Subcutaneous abdominal adipose tissue (tissue), 5 donors: ENCODE results near the gene ACAN.

Experiments
- H3K27ac ChIP-seq: one replicate; pipeline ENCODE4 v1.7.0; 2013; ENCODE audit warnings: low read depth, mild to moderate bottlenecking, inconsistent platforms, low read length, moderate library complexity
- H3K27me3 ChIP-seq, 5 donors: one replicate each; pipeline ENCODE4 v1.7.0; 2013; ENCODE audit warnings: low read length in 5 of 5, inconsistent platforms in 1 of 5; ENCODE audit not compliant: control insufficient read depth in 5 of 5, insufficient read depth in 4 of 5
- H3K36me3 ChIP-seq, 5 donors: one replicate each; pipeline ENCODE4 v1.7.0; 2013; ENCODE audit warnings: low read length in 5 of 5; ENCODE audit not compliant: control insufficient read depth in 5 of 5, insufficient read depth in 5 of 5
- H3K4me1 ChIP-seq, 5 donors: one replicate each; pipeline ENCODE4 v1.7.0; 2013; ENCODE audit warnings: low read length in 5 of 5, mild to moderate bottlenecking in 3 of 5, moderate library complexity in 1 of 5; ENCODE audit not compliant: control insufficient read depth in 5 of 5, insufficient read depth in 5 of 5
- H3K4me3 ChIP-seq, 5 donors: one replicate each; pipeline ENCODE4 v1.7.0; 2013; ENCODE audit warnings: low read length in 5 of 5, low read depth in 1 of 5
- H3K9ac ChIP-seq, 5 donors: one replicate each; pipeline ENCODE4 v1.7.0; 2013; ENCODE audit warnings: low read length in 5 of 5, mild to moderate bottlenecking in 4 of 5, moderate library complexity in 3 of 5
- H3K9me3 ChIP-seq, 5 donors: one replicate each; pipeline ENCODE4 v1.7.0; 2013; ENCODE audit warnings: low read length in 5 of 5; ENCODE audit not compliant: control insufficient read depth in 5 of 5
- donor health status: healthy.
- donor health status: healthy.
- donor health status: healthy.
- donor health status: healthy.
- donor health status: healthy.

The ACAN gene

DNA sequence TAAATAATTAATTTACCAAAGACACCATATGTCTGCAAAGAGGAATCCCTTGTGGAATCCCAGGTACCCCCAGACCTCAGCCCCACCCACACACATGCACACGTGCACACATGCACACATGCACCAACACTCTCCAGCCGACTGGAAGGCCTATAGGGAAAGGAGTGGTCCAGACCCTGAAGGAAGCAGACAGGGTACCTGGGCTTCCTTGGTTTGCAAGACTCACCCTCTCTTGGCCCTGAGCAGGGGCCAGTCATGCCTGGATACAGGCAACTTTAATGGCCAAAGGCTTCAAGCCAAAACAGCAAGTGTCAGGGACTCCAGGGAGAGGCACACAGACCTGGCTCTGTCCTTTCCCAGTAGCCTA, 101.0 kb downstream of the ACAN start:
- no peak overlapping the region for H3K9ac ChIP-seq
- no peaks in the 10 kb centered on the region for H3K9me3 ChIP-seq
- H3K36me3 ChIP-seq = peaks cover 0 to 69% (median 41%) of the 10 kb centered on the region in 5 donors
- no peak overlapping the region for H3K4me3 ChIP-seq
- H3K4me1 ChIP-seq = peaks cover 5 to 27% (median 16%) of the 10 kb centered on the region in 5 donors
- H3K27me3 ChIP-seq = no peaks in the 10 kb centered on the region
- no peak overlapping the region for H3K27ac ChIP-seq

DNA sequence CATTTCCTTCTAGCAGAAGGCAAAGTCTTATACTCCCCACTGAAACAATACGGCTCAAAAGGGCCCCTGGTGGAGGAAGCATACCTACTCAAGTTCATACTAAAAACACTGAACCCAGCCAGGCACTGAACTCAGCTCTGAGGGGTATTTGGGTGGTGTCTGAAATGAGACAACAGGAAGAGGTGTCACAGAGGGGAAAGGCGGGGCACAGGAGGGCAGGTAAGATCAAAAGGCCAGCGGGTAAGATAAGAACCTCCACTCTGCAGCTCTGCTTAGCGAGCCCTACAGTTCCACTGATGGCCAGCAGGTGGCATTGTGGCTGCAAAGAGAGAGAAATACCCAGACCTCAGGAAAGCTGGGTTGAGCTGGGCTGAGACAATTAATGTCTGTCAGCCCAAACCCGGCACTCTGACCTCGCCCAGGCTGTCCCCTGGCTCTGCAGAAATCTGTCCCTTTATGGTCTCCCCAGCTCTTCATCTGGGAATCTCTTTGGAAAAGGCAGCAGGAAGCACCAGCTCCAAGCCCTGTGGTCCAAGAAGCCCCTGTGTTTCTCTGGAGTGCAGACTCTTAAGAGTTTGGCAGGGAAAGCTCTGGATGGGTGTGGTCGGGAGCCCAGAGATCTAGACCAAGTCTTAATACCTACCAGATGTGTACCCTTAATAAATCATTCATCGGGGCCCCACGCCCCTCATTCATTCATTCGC, 101.5 kb downstream of the ACAN start:
- Histone ChIP-seq H3K4me3 (no peak overlapping the region), H3K9ac (no peak overlapping the region), H3K36me3 (peaks cover 0 to 70% (median 47%) of the 10 kb centered on the region in 5 donors), H3K9me3 (no peaks in the 10 kb centered on the region), H3K27me3 (no peaks in the 10 kb centered on the region), H3K27ac (no peak overlapping the region), H3K4me1 (peaks cover 8 to 32% (median 21%) of the 10 kb centered on the region in 5 donors)

DNA sequence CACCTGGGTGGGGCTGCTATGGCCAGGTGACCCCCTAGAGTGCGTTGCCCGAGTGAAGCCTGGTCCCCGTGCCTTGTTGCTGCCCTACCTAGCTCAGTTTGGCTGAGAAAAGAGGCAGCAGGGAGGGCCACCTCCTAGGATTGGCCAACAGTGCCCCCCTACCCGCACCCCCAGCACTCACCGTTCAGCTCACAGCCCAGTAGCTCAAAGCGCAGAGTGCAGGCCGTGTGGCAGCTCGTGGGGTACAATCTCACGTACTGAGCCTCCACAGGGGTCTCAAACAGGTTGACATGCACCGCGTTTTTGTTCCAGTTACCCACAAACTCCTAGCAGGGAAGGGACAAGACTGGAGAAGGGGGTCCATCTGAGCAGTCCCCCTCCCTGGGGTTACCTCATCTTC, 102.3 kb downstream of the ACAN start:
- Histone ChIP-seq H3K4me3 (no peak overlapping the region), H3K9ac (no peak overlapping the region), H3K27me3 (no peaks in the 10 kb centered on the region), H3K27ac (no peak overlapping the region), H3K9me3 (no peaks in the 10 kb centered on the region), H3K4me1 (peaks cover 8 to 36% (median 29%) of the 10 kb centered on the region in 5 donors), H3K36me3 (peaks cover 0 to 65% (median 44%) of the 10 kb centered on the region in 5 donors)

DNA sequence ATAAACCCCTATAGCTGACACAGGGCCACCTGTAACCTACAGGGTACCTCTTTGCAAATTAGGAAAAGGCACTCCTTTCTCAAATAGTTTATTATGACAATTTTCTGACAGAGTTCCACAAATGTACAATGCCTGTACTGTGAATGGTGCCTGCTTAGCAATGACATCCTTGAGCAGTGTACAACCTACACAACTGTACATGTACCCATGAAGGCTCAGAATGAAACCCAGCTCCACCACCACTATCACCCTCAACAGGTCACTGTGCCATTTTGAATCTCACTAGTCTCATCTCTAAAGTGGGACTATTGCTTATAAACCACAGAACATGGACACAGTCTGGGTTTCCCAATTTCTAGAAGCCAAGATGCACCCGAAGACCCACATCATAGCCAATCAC, 102.9 kb downstream of the ACAN start:
- peaks cover 4 to 38% (median 34%) of the 10 kb centered on the region in 5 donors for H3K4me1 ChIP-seq
- H3K27ac ChIP-seq = no peak overlapping the region
- no peak overlapping the region for H3K9ac ChIP-seq
- H3K4me3 ChIP-seq = no peak overlapping the region
- no peaks in the 10 kb centered on the region for H3K9me3 ChIP-seq
- peaks cover 0 to 59% (median 41%) of the 10 kb centered on the region in 5 donors for H3K36me3 ChIP-seq
- no peaks in the 10 kb centered on the region for H3K27me3 ChIP-seq

DNA sequence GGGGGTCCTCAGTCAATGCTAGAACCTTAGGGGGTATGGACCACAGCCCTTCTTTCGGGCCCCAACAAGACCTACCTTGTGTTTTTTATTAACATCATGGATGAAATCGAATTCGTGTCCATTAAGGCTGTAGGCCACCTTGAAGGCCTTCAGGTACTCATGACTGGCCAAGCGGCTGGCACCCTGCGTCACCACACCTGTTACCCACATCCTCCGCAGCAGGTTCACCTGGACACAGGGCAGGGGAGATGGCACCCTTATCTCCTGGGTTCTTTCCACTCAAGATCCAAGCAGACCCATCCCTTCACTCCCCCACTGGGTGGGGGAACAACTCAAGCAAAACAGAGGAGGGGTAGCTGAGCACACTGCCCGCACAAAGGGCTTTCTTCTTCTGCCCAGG, 103.3 kb downstream of the ACAN start:
- Histone ChIP-seq H3K27ac (no peak overlapping the region), H3K4me3 (no peak overlapping the region), H3K9ac (no peak overlapping the region), H3K4me1 (peaks cover 4 to 42% (median 36%) of the 10 kb centered on the region in 5 donors), H3K36me3 (peaks cover 0 to 55% (median 37%) of the 10 kb centered on the region in 5 donors), H3K9me3 (no peaks in the 10 kb centered on the region), H3K27me3 (no peaks in the 10 kb centered on the region)

DNA sequence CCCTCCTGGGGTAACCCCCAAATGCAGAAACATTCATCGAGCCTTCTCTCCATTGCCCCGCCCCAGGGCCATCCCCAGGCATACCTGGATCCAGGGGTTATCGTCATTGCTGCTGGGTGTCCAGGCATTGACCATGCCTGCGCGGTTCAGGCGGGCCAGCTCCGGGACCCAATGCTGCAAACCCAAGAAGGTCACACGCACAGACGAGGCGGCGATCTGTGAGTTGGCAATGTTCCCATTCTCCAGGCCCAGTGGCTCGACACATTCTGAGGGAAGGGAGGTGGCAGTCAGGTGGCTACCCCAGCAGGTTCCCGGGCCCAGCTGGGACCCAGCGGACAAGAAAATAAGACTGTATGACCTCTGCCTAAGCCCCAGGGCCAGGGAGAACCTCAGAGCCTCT, 103.9 kb downstream of the ACAN start:
- peaks cover 0 to 50% (median 33%) of the 10 kb centered on the region in 5 donors for H3K36me3 ChIP-seq
- no peak overlapping the region for H3K4me3 ChIP-seq
- no peaks in the 10 kb centered on the region for H3K9me3 ChIP-seq
- H3K27ac ChIP-seq = no peak overlapping the region
- H3K9ac ChIP-seq = no peak overlapping the region
- peaks cover 6 to 48% (median 42%) of the 10 kb centered on the region in 5 donors for H3K4me1 ChIP-seq
- no peaks in the 10 kb centered on the region for H3K27me3 ChIP-seq

DNA sequence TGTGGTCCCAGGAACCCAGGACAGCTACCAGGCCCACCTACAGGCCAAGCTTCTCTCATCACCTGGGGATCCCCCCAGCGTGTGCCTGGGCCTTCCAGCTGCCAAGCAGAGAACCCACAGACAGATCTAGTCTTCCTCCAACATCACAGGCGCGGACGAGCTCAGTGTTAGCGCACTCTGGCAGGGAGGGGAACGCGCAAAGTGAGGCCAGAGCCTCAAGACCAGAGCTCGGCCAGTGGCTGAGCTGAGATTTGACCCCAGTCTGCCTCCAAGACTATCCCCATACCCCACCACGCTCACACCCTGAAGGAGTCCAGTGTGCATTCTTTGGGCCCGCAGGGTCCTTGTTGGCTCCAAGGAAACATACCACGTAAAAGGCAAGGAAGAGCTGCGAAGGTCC, 104.9 kb downstream of the ACAN start:
- no peak overlapping the region for H3K9ac ChIP-seq
- H3K27me3 ChIP-seq = no peaks in the 10 kb centered on the region
- peaks cover 6 to 58% (median 48%) of the 10 kb centered on the region in 5 donors for H3K4me1 ChIP-seq
- peaks cover 0 to 41% (median 23%) of the 10 kb centered on the region in 5 donors for H3K36me3 ChIP-seq
- no peaks in the 10 kb centered on the region for H3K9me3 ChIP-seq
- H3K27ac ChIP-seq = no peak overlapping the region
- H3K4me3 ChIP-seq = no peak overlapping the region

DNA sequence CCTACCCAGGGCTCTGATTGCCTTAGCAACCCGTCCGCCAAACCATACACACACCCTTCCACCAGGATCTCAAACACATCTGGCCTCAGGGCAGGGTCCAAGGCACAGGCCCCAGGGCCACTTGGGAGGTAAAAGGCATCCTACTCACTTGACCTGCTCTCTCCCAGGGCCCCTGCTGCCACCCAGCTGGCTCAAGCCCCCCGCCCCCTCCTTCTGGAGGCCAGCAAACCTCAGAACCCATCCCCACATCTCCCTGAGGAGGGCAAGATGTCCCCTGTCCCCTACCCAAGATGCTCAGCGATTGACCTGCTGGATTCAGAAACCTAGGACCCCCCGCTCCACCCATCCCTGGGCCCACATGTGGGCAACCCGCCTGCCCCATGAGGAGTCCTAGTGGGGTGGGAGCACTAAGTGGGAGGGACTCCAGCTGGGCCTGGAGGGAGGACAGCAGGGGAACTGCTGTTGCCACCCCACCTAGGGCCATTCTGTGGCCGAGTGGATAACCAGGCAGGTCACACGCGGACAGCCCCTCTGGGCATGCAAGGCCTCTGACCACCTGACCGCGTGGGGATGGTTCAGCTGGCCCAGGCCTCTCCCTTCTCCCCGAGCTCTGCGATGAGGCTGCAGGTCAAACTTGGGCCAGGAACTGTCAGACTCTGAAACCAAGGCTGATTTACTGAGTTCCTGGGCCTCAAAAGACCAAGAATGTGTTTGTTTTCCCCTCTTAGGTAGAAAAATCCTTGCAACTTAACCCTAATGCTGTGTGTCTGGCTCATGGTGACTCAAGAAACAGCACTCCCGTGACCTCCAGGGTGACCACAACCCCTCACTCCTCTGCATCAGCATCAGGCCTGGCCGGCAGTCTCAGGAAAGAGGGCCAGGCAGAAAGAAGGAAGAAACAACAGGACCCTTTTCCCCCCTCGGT, 105.7 kb downstream of the ACAN start:
- Histone ChIP-seq H3K9ac (peak overlapping the region in 2 of 5 donors; percentile 26 to 31), H3K9me3 (no peaks in the 10 kb centered on the region), H3K27me3 (no peaks in the 10 kb centered on the region), H3K36me3 (peaks cover 0 to 33% (median 23%) of the 10 kb centered on the region in 5 donors), H3K4me1 (peaks cover 6 to 65% (median 52%) of the 10 kb centered on the region in 5 donors), H3K4me3 (no peak overlapping the region), H3K27ac (no peak overlapping the region)

DNA sequence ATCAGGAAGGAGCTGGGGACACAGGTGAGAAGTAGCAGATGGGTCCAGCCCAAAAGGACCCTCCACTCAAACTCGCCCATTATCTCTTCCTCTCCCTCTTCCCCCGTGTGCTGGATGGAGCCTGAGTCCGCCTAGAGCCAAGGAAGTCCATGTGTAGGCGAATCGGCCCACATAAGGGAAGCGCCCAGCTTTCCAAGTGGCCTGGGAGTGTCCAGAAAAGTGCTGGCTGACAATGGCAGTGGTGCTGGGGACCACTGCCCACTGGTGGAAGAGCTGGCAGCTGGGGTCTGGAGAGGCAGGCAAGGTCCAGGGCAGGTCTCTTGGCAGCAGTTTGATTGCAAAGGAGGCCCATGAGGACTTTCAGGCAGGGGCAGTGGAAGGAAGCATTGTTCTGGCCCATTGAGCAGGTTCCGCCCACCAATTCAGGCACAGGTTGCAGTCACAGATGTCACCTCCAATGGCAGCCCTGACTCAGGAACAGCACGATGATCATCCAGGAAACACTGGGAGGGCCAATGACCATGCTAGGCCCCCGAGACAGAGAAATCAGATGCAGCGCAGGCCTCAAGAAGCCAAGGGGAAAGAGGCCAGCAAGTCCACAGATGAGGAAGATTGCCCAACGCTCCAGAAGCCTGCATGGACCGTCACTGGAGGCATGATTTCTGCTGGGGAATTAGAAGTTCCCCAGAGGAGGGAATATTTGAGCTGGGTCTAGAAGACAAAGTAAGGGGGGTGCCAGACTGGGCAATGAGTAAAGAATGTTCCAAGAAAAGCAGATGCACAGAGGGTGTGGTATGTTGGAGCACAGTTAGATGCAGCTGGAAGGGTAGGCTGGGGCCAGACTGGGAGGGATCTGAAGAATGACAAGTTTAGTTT, 107.0 kb downstream of the ACAN start:
- Histone ChIP-seq H3K9ac (peak overlapping the region in 2 of 5 donors; percentile 4 to 26), H3K27ac (peak overlapping the region; percentile 37), H3K27me3 (no peaks in the 10 kb centered on the region), H3K36me3 (peaks cover 0 to 33% (median 21%) of the 10 kb centered on the region in 5 donors), H3K4me3 (no peak overlapping the region), H3K4me1 (peaks cover 6 to 55% (median 42%) of the 10 kb centered on the region in 5 donors), H3K9me3 (no peaks in the 10 kb centered on the region)
